A673 (cell line): ENCODE results near the gene PLCB4. TPM values are rescaled to one million over a fixed set of nuclear protein-coding genes. Genes with fewer than 3 reads are reported as not detected.

Source experiments
- BruUV-seq: library from RNA; stranded (reverse); fragments of 400-500 nt; replicated peaks from 2 replicates; lab custom pipeline; 2021; lab: Mats Ljungman, UMichigan
- CTCF ChIA-PET: fragments of 300-600 bp; sonication (Branson Sonifier 250); formaldehyde crosslinking; loops from one replicate; lab custom pipeline; 2022; ENCODE audit warnings: antibody characterized with exemption; lab: Charles Lee
- POLR2A ChIA-PET: fragments of 300-600 bp; sonication (Branson Sonifier 250); formaldehyde crosslinking; loops from one replicate; lab custom pipeline; 2022; ENCODE audit warnings: antibody characterized with exemption; ENCODE audit not compliant: low non-redundant PET; lab: Charles Lee
- DNase-seq: peaks from one replicate; pipeline ENCODE4 v3.0.0-alpha.2; 2015; ENCODE audit warnings: low spot score
- H3K27ac ChIP-seq: fragments of 200-600 bp; sonication (generic); 2 replicates; pipeline ENCODE4 v1.5.1; 2016; ENCODE audit warnings: mixed run types, low read depth, mild to moderate bottlenecking, mixed read lengths, antibody characterized with exemption, low read length; ENCODE audit not compliant: poor library complexity, severe bottlenecking
- H3K27me3 ChIP-seq: fragments of 200-600 bp; sonication (generic); replicated peaks from 2 replicates; pipeline ENCODE4 v1.6.1; 2017; ENCODE audit warnings: mixed run types, low read depth, mild to moderate bottlenecking, mixed read lengths, antibody characterized with exemption, low read length; ENCODE audit not compliant: insufficient read depth, poor library complexity
- H3K36me3 ChIP-seq: fragments of 200-600 bp; sonication (generic); 2 replicates; pipeline ENCODE4 v1.6.1; 2016; ENCODE audit warnings: mixed run types, mild to moderate bottlenecking, mixed read lengths, antibody characterized with exemption, low read length; ENCODE audit not compliant: insufficient read depth, poor library complexity, severe bottlenecking
- H3K4me1 ChIP-seq: fragments of 200-600 bp; sonication (generic); 2 replicates; pipeline ENCODE4 v1.6.1; 2017; ENCODE audit warnings: mixed run types, mild to moderate bottlenecking, mixed read lengths, antibody characterized with exemption, low read length; ENCODE audit not compliant: insufficient read depth, poor library complexity, severe bottlenecking
- H3K4me3 ChIP-seq: fragments of 200-600 bp; sonication (generic); 2 replicates; pipeline ENCODE4 v1.5.1; 2016; ENCODE audit warnings: low read depth, mixed run types, mild to moderate bottlenecking, mixed read lengths, low read length; ENCODE audit not compliant: poor library complexity, severe bottlenecking
- H3K9me3 ChIP-seq: fragments of 200-600 bp; sonication (generic); 2 replicates; pipeline ENCODE4 v1.6.1; 2016; ENCODE audit warnings: mixed run types, low read depth, mild to moderate bottlenecking, mixed read lengths, antibody characterized with exemption, low read length; ENCODE audit not compliant: poor library complexity, severe bottlenecking
- CTCF ChIP-seq: fragments of 300-800, 200-600 bp; sonication (generic); conservative IDR thresholded peaks from 2 replicates; pipeline ENCODE4 v1.5.1; 2017; ENCODE audit warnings: low read depth, mild to moderate bottlenecking, antibody characterized with exemption, low read length, moderate library complexity, mixed read lengths
- EZH2 ChIP-seq: fragments of 200-600 bp; sonication (generic); IDR thresholded peaks from 2 replicates; pipeline ENCODE4 v1.6.1; 2017; ENCODE audit warnings: borderline replicate concordance, low read depth, mild to moderate bottlenecking, mixed read lengths, antibody characterized with exemption, low read length; ENCODE audit not compliant: poor library complexity, severe bottlenecking
- intact Hi-C: fragments of 100-400 bp; cut with micrococcal nuclease; formaldehyde crosslinking; loops from one replicate; pipeline ENCODE4 v1.10.0; 2022; ENCODE audit not compliant: unreplicated experiment
- total RNA-seq: library from RNA; stranded (reverse); gene quantifications from 2 replicates; pipeline ENCODE4 v1.2.3, GENCODE V29; 2021

The PLCB4 gene
- total RNA-seq, 1 experiment from 2014 or later = 6.2 TPM

- Histone ChIP-seq H3K27ac (no peak overlapping the region), H3K4me3 (no peak overlapping the region), H3K4me1 (peaks cover under 1% of the 10 kb centered on the region), H3K36me3 (no peaks in the 10 kb centered on the region), H3K9me3 (no peaks in the 10 kb centered on the region), H3K27me3 (no peaks in the 10 kb centered on the region)
- ChIA-PET POLR2A (no interaction called here), CTCF (no interaction called here)
- intact Hi-C loops = no loop called here
- DNase-seq = no peak
- BruUV-seq = no TSS peak
- no peak for TF ChIP-seq CTCF
- TF ChIP-seq EZH2 = no peak
These were observed 177.8 kb downstream of the PLCB4 start for GRCh38 chr20:9246731-9247130.

DNA sequence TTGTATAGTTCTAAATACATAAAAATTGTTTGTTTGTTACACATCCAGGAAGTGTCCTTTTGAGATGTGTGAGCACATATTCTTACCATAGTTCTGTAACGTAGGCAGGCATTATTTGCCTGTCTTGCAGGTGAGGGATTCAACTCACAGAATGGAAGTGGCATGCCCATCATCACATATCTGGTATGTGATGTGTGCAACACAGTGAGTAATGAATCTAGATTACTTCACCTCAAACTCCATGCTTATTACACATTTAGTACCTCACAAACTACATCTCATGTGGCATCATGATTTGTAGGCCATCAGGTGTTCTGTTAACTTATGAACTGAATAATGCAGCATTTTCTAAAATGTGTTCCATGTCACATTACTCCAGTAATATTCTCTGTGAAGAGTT lies 181.6 kb downstream of the PLCB4 start:
- H3K9me3 ChIP-seq = no peaks in the 10 kb centered on the region
- intact Hi-C loops = no loop called here
- no peak overlapping the region for H3K4me3 ChIP-seq
- H3K27me3 ChIP-seq = no peaks in the 10 kb centered on the region
- BruUV-seq = no TSS peak
- POLR2A ChIA-PET = no interaction called here
- H3K27ac ChIP-seq = no peak overlapping the region
- no peaks in the 10 kb centered on the region for H3K36me3 ChIP-seq
- no peak for DNase-seq
- H3K4me1 ChIP-seq = no peaks in the 10 kb centered on the region
- TF ChIP-seq EZH2 (no peak), CTCF (no peak)
- CTCF ChIA-PET = no interaction called here

GRCh38 chr20:9253006-9253539 lies 184.2 kb downstream of the PLCB4 start:
- H3K9me3 ChIP-seq = no peaks in the 10 kb centered on the region
- H3K27ac ChIP-seq = no peak overlapping the region
- CTCF ChIA-PET = no interaction called here
- no peak for DNase-seq
- BruUV-seq = no TSS peak
- POLR2A ChIA-PET = no interaction called here
- no peaks in the 10 kb centered on the region for H3K36me3 ChIP-seq
- H3K27me3 ChIP-seq = no peaks in the 10 kb centered on the region
- intact Hi-C loops = no loop called here
- TF ChIP-seq CTCF = no peak
- no peak for TF ChIP-seq EZH2
- no peaks in the 10 kb centered on the region for H3K4me1 ChIP-seq
- H3K4me3 ChIP-seq = no peak overlapping the region
